NCI-H1105 treated with DMSO at 0.1 percent for 48 hours (cell line): ENCODE measurements around the gene MALRD1.

Source experiments
- DNase-seq: peaks from one replicate; lab custom pipeline; 2025; lab: John Stamatoyannopoulos, UW

MALRD1 gene

GRCh38 chr10:19577807-19578206, 529.2 kb downstream of the MALRD1 start:
- DNase-seq: no peak

- DNase-seq: no peak
These were observed 530.0 kb downstream of the MALRD1 start for GRCh38 chr10:19578571-19578970.

- DNase-seq: no peak
These were observed 531.4 kb downstream of the MALRD1 start for GRCh38 chr10:19579761-19580545.

- no peak for DNase-seq
These were observed 532.1 kb downstream of the MALRD1 start for GRCh38 chr10:19580691-19581090.

- DNase-seq: no peak
These were observed 540.0 kb downstream of the MALRD1 start for GRCh38 chr10:19588608-19589007.

GRCh38 chr10:19592276-19592675, 543.7 kb downstream of the MALRD1 start:
- no peak for DNase-seq

- no peak for DNase-seq
These were observed 546.7 kb downstream of the MALRD1 start for GRCh38 chr10:19595212-19595845.

GRCh38 chr10:19605806-19606205, 557.2 kb downstream of the MALRD1 start:
- DNase-seq: no peak

GRCh38 chr10:19606968-19607367, 558.4 kb downstream of the MALRD1 start:
- no peak for DNase-seq

GRCh38 chr10:19611775-19612174, 563.2 kb downstream of the MALRD1 start:
- DNase-seq: no peak

- DNase-seq: no peak
These were observed 568.4 kb downstream of the MALRD1 start for GRCh38 chr10:19616966-19617365.

- DNase-seq: no peak
These were observed 572.2 kb downstream of the MALRD1 start for GRCh38 chr10:19620811-19621210.

GRCh38 chr10:19623321-19623720, 574.7 kb downstream of the MALRD1 start:
- DNase-seq: no peak

- DNase-seq: no peak
These were observed 577.6 kb downstream of the MALRD1 start for GRCh38 chr10:19626156-19626555.

GRCh38 chr10:19628767-19629560, 580.4 kb downstream of the MALRD1 start:
- DNase-seq: no peak

- no peak for DNase-seq
These were observed 581.0 kb downstream of the MALRD1 start for GRCh38 chr10:19629567-19629966.

- no peak for DNase-seq
These were observed 585.6 kb downstream of the MALRD1 start for GRCh38 chr10:19634163-19634562.

- no peak for DNase-seq
These were observed 589.7 kb downstream of the MALRD1 start for GRCh38 chr10:19638182-19638895.

GRCh38 chr10:19638896-19639233, 590.3 kb downstream of the MALRD1 start:
- DNase-seq: no peak

- DNase-seq: no peak
These were observed 592.1 kb downstream of the MALRD1 start for GRCh38 chr10:19640566-19641263.

GRCh38 chr10:19651549-19651948, 602.9 kb downstream of the MALRD1 start:
- DNase-seq: no peak

GRCh38 chr10:19652750-19653149, 604.1 kb downstream of the MALRD1 start:
- no peak for DNase-seq
